Left lung (tissue), 10 donors: ENCODE measurements around the gene KIAA1549. TPM values are rescaled to one million over a fixed set of nuclear protein-coding genes. Genes with fewer than 3 reads are reported as not detected.

Experiments
- ATAC-seq: fragments of 200-7000 bp; cut with Tn5 transposase; one replicate; pipeline ENCODE4 v1.9.1; 2020; ENCODE audit warnings: moderate library complexity
- DNase-seq, 4 donors: peaks; one replicate each; pipeline ENCODE4 v3.0.0-alpha.2; 2013 to 2020
- H3K27ac ChIP-seq, 2 donors: fragments of 200-600 bp; sonication (generic) in 1 of 2; one replicate each; pipeline versions ENCODE4 v1.5.0 to v1.8.0; 2020 to 2021
- H3K27me3 ChIP-seq, 2 donors: fragments of 200-600 bp; sonication (generic) in 1 of 2; one replicate each; pipeline versions ENCODE4 v1.5.0 to v1.8.0; 2020 to 2021
- H3K36me3 ChIP-seq, 2 donors: fragments of 200-600 bp; sonication (generic) in 1 of 2; one replicate each; pipeline versions ENCODE4 v1.5.0 to v1.8.0; 2020 to 2021
- H3K4me1 ChIP-seq, 2 donors: fragments of 200-600 bp; one replicate each; pipeline ENCODE4 v1.8.0; 2021
- H3K4me3 ChIP-seq, 2 donors: fragments of 200-600 bp; sonication (generic) in 1 of 2; one replicate each; pipeline versions ENCODE4 v1.5.0 to v1.8.0; 2020 to 2021; ENCODE audit warnings: mild to moderate bottlenecking in 1 of 2
- H3K9me3 ChIP-seq, 2 donors: fragments of 200-600 bp; sonication (generic) in 1 of 2; one replicate each; pipeline versions ENCODE4 v1.5.0 to v1.8.0; 2020 to 2021
- CTCF ChIP-seq, 2 donors: fragments of 200-600 bp; sonication (generic) in 1 of 2; IDR thresholded peaks; one replicate each; pipeline versions ENCODE4 v1.5.0 to v1.8.0; 2021; ENCODE audit warnings: antibody characterized with exemption in 2 of 2
- intact Hi-C, 2 donors: fragments of 100-400 bp; cut with DNase I; formaldehyde crosslinking; loops; one replicate each; pipeline versions ENCODE4 v1.11.2 to v1.14.2; 2022
- polyA plus RNA-seq, 6 donors: library from polyadenylated mRNA; unstranded; fragments of 120-200 nt; gene quantifications; one replicate each; pipeline ENCODE4 v1.2.1, GENCODE V29; 2013; ENCODE audit not compliant: insufficient read length in 6 of 6
- total RNA-seq, 2 donors: library from RNA; stranded (reverse); fragmentation: NEBNext Ultra II Directional; extraction: Animal tissue kit (Norgen Biotek cat#: 25700); gene quantifications; one replicate each; pipeline ENCODE4 v1.2.1, GENCODE V29; 2021
- donor health status: DM: no; HTN: yes; CAD: no.
- donor health status: DM: no; HTN: no; CAD: no.

Gene KIAA1549
- total and polyA plus RNA-seq, 8 donors, result 4.1 to 16.9 (median 14.9) TPM

DNA sequence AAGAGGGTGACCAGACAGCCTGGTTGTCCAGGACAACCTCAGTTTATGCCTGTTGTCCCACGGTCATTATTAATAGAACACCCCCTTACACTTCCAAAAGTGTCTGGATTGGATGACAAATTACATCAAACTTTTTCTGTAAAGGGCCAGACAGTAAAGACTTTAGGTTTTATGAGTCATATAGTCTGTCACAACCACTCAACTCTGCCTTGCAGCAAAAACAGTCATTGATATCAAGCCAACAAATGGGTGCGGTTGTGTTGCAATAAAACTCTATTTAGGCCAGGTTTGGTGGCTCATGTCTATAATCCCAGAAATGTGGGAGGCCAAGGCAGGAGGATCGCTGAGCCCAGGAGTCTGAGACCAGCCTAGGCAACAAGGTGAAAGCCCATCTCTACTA lies 116.5 kb downstream of the KIAA1549 start:
- Histone ChIP-seq H3K27me3 (no peaks in the 10 kb centered on the region), H3K36me3 (peaks cover 0 to 14% of the 10 kb centered on the region in 2 donors), H3K9me3 (no peaks in the 10 kb centered on the region), H3K4me3 (no peak overlapping the region), H3K4me1 (no peaks in the 10 kb centered on the region), H3K27ac (no peak overlapping the region)
- ATAC-seq (no peak), DNase-seq (no peak)
- TF ChIP-seq CTCF (IDR thresholded peaks at IDR 0.05), result no peak
- intact Hi-C loops, result no loop called here

GRCh38 chr7:138863931-138864330 lies 117.3 kb downstream of the KIAA1549 start:
- Histone ChIP-seq H3K9me3 (no peaks in the 10 kb centered on the region), H3K4me3 (no peak overlapping the region), H3K27me3 (no peaks in the 10 kb centered on the region), H3K36me3 (peaks cover 0 to 10% of the 10 kb centered on the region in 2 donors), H3K27ac (no peak overlapping the region), H3K4me1 (no peaks in the 10 kb centered on the region)
- TF ChIP-seq CTCF (IDR thresholded peaks at IDR 0.05), result no peak
- DNase-seq, result no peak
- intact Hi-C loops, result no loop called here
- ATAC-seq, result no peak

DNA sequence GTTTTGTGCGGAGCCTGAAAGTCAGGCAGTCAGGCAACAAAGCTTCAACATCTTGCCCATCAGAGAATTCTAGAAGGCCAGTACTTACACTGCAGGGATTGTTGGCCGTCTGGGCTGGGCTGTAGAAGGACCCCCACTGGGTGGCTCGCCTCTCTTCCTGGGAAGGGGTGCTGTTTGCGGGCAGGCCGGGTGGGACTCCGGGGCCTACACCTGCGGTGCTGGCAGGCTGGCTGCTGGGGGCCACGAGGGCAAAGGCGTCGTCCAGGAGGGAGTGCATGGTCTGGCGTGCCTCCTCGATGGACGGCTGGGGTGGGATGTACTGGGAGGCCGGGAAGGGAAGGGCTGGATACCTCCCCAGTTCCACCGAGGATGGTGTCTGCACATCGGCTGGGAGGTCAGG lies 120.1 kb downstream of the KIAA1549 start:
- peak in 1 of 4 donors; percentile 69 for DNase-seq
- no peaks in the 10 kb centered on the region for H3K4me1 ChIP-seq
- H3K27me3 ChIP-seq, result no peaks in the 10 kb centered on the region

GRCh38 chr7:138857728-138858127 lies 123.5 kb downstream of the KIAA1549 start:
- no peak for TF ChIP-seq CTCF (IDR thresholded peaks at IDR 0.05)
- intact Hi-C loops, result no loop called here
- no peak overlapping the region for H3K27ac ChIP-seq

More for the DNA sequence above, 120.1 kb downstream of the KIAA1549 start:
- TF ChIP-seq CTCF (IDR thresholded peaks at IDR 0.05), result no peak
- Histone ChIP-seq H3K4me3 (no peak overlapping the region), H3K36me3 (peaks cover 0 to 6% of the 10 kb centered on the region in 2 donors), H3K9me3 (peaks cover 0 to 8% of the 10 kb centered on the region in 2 donors), H3K27ac (no peak overlapping the region)
- no peak for ATAC-seq
- intact Hi-C loops, result no loop called here

GRCh38 chr7:138854115-138854645 lies 127.0 kb downstream of the KIAA1549 start:
- no peak overlapping the region for H3K27ac ChIP-seq
- H3K4me1 ChIP-seq, result no peaks in the 10 kb centered on the region
- H3K9me3 ChIP-seq, result peaks cover 0 to 8% of the 10 kb centered on the region in 2 donors
- H3K36me3 ChIP-seq, result peaks cover 0 to 9% of the 10 kb centered on the region in 2 donors
- no peak for DNase-seq
- H3K4me3 ChIP-seq, result no peak overlapping the region
- no peak for ATAC-seq
- intact Hi-C loops, result no loop called here
- H3K27me3 ChIP-seq, result no peaks in the 10 kb centered on the region
- TF ChIP-seq CTCF (IDR thresholded peaks at IDR 0.05), result no peak

More at GRCh38 chr7:138857728-138858127, 123.5 kb downstream of the KIAA1549 start:
- Histone ChIP-seq H3K4me1 (no peaks in the 10 kb centered on the region), H3K36me3 (peaks cover 0 to 6% of the 10 kb centered on the region in 2 donors), H3K9me3 (peaks cover 0 to 8% of the 10 kb centered on the region in 2 donors), H3K27me3 (no peaks in the 10 kb centered on the region), H3K4me3 (no peak overlapping the region)
- ATAC-seq, result no peak
- DNase-seq, result no peak
